ENCODE data around the gene GNAT3. TPM values are rescaled to one million over a fixed set of nuclear protein-coding genes. Genes with fewer than 3 reads are reported as not detected.

The GNAT3 gene
- total RNA-seq, 1 donor from 2014 or later = not detected

GRCh38 chr7:80417211-80417793 lies 94.6 kb downstream of the GNAT3 start:
- no peak overlapping the region for H3K27ac Mint-ChIP-seq
- no peak overlapping the region for H3K4me3 Mint-ChIP-seq
- H3K36me3 Mint-ChIP-seq (ENCODE audit: low read depth) = no peaks in the 10 kb centered on the region
- no peaks in the 10 kb centered on the region for H3K4me1 Mint-ChIP-seq (ENCODE audit: low read depth)
- no peaks in the 10 kb centered on the region for H3K9me3 Mint-ChIP-seq
- intact Hi-C loops (cut with micrococcal nuclease) = no loop called here
- DNase-seq (ENCODE audit: low spot score) = no peak
- peaks cover 2% of the 10 kb centered on the region for H3K27me3 Mint-ChIP-seq (ENCODE audit: insufficient read depth)

GRCh38 chr7:80415522-80415921 lies 96.3 kb downstream of the GNAT3 start:
- intact Hi-C loops (cut with micrococcal nuclease) = no loop called here
- Mint-ChIP-seq H3K36me3 (ENCODE audit: low read depth) (no peaks in the 10 kb centered on the region), H3K4me3 (no peak overlapping the region), H3K27ac (no peak overlapping the region), H3K9me3 (no peaks in the 10 kb centered on the region), H3K27me3 (ENCODE audit: insufficient read depth) (peaks cover 2% of the 10 kb centered on the region), H3K4me1 (ENCODE audit: low read depth) (no peaks in the 10 kb centered on the region)
- DNase-seq (ENCODE audit: low spot score) = no peak

GRCh38 chr7:80415114-80415513 lies 96.8 kb downstream of the GNAT3 start:
- Mint-ChIP-seq H3K4me3 (no peak overlapping the region), H3K36me3 (ENCODE audit: low read depth) (no peaks in the 10 kb centered on the region), H3K27me3 (ENCODE audit: insufficient read depth) (peaks cover 2% of the 10 kb centered on the region), H3K9me3 (no peaks in the 10 kb centered on the region), H3K4me1 (ENCODE audit: low read depth) (no peaks in the 10 kb centered on the region), H3K27ac (no peak overlapping the region)
- no peak for DNase-seq (ENCODE audit: low spot score)
- intact Hi-C loops (cut with micrococcal nuclease) = no loop called here

GRCh38 chr7:80414331-80414730 lies 97.5 kb downstream of the GNAT3 start:
- no peaks in the 10 kb centered on the region for H3K4me1 Mint-ChIP-seq (ENCODE audit: low read depth)
- H3K27me3 Mint-ChIP-seq (ENCODE audit: insufficient read depth) = peaks cover 2% of the 10 kb centered on the region
- no peak overlapping the region for H3K27ac Mint-ChIP-seq
- intact Hi-C loops (cut with micrococcal nuclease) = no loop called here
- no peaks in the 10 kb centered on the region for H3K9me3 Mint-ChIP-seq
- no peak for DNase-seq (ENCODE audit: low spot score)
- H3K36me3 Mint-ChIP-seq (ENCODE audit: low read depth) = no peaks in the 10 kb centered on the region
- no peak overlapping the region for H3K4me3 Mint-ChIP-seq

GRCh38 chr7:80413383-80413945 lies 98.4 kb downstream of the GNAT3 start:
- Mint-ChIP-seq H3K27me3 (ENCODE audit: insufficient read depth) (peaks cover 2% of the 10 kb centered on the region), H3K9me3 (no peaks in the 10 kb centered on the region), H3K36me3 (ENCODE audit: low read depth) (no peaks in the 10 kb centered on the region), H3K4me3 (no peak overlapping the region), H3K4me1 (ENCODE audit: low read depth) (no peaks in the 10 kb centered on the region), H3K27ac (no peak overlapping the region)
- no peak for DNase-seq (ENCODE audit: low spot score)
- intact Hi-C loops (cut with micrococcal nuclease) = no loop called here

GRCh38 chr7:80412842-80413241 lies 99.0 kb downstream of the GNAT3 start:
- H3K27ac Mint-ChIP-seq = no peak overlapping the region
- peaks cover 2% of the 10 kb centered on the region for H3K27me3 Mint-ChIP-seq (ENCODE audit: insufficient read depth)
- intact Hi-C loops (cut with micrococcal nuclease) = no loop called here
- no peaks in the 10 kb centered on the region for H3K36me3 Mint-ChIP-seq (ENCODE audit: low read depth)
- H3K4me3 Mint-ChIP-seq = no peak overlapping the region
- no peak for DNase-seq (ENCODE audit: low spot score)
- no peaks in the 10 kb centered on the region for H3K9me3 Mint-ChIP-seq
- no peaks in the 10 kb centered on the region for H3K4me1 Mint-ChIP-seq (ENCODE audit: low read depth)

- no peak overlapping the region for H3K27ac Mint-ChIP-seq
- DNase-seq (ENCODE audit: low spot score) = no peak
- H3K4me3 Mint-ChIP-seq = no peak overlapping the region
- H3K27me3 Mint-ChIP-seq (ENCODE audit: insufficient read depth) = no peaks in the 10 kb centered on the region
- intact Hi-C loops (cut with micrococcal nuclease) = no loop called here
- H3K36me3 Mint-ChIP-seq (ENCODE audit: low read depth) = no peaks in the 10 kb centered on the region
- no peaks in the 10 kb centered on the region for H3K9me3 Mint-ChIP-seq
- no peaks in the 10 kb centered on the region for H3K4me1 Mint-ChIP-seq (ENCODE audit: low read depth)
Observed at GRCh38 chr7:80411621-80412020, 100.2 kb downstream of the GNAT3 start.

GRCh38 chr7:80410081-80410480 lies 101.8 kb downstream of the GNAT3 start:
- H3K4me3 Mint-ChIP-seq = no peak overlapping the region
- no peaks in the 10 kb centered on the region for H3K36me3 Mint-ChIP-seq (ENCODE audit: low read depth)
- H3K9me3 Mint-ChIP-seq = no peaks in the 10 kb centered on the region
- H3K27me3 Mint-ChIP-seq (ENCODE audit: insufficient read depth) = no peaks in the 10 kb centered on the region
- H3K4me1 Mint-ChIP-seq (ENCODE audit: low read depth) = no peaks in the 10 kb centered on the region
- intact Hi-C loops (cut with micrococcal nuclease) = no loop called here
- DNase-seq (ENCODE audit: low spot score) = no peak
- no peak overlapping the region for H3K27ac Mint-ChIP-seq

Other genes with a start within 250 kb of the GNAT3 start
- gene CD36, start 126.6 kb upstream of the GNAT3 start, total RNA-seq = not detected in 2 replicates

Measured in activated T-helper 1 cell treated with anti-CD3 and anti-CD28 coated beads, Interleukin-12 subunit alpha, Interleukin-12 subunit beta, Interleukin-2, Interleukin-4 antibody, amounts not matched to agents 30 ng/mL and 10 ng/mL and 1 ng/mL, durations not matched to agents 14 hours and 24 hours and 36 hours (primary cell).